GM19324 (cell line): Measurements from ENCODE around the gene PSD2.
A peak's percentile ranks its signal among the peaks of the same experiment; 100 is the strongest.

Experiments used
- ATAC-seq: cut with Tn5 transposase; IDR thresholded peaks from one replicate; pipeline ENCODE4 v1.9.1; 2021; ENCODE audit warnings: mild to moderate bottlenecking, moderate library complexity; ENCODE audit not compliant: unreplicated experiment, low FRiP score

The PSD2 gene

GRCh38 chr5:139763280-139763929 is 32.2 kb upstream of the PSD2 start:
- ATAC-seq = no peak

DNA sequence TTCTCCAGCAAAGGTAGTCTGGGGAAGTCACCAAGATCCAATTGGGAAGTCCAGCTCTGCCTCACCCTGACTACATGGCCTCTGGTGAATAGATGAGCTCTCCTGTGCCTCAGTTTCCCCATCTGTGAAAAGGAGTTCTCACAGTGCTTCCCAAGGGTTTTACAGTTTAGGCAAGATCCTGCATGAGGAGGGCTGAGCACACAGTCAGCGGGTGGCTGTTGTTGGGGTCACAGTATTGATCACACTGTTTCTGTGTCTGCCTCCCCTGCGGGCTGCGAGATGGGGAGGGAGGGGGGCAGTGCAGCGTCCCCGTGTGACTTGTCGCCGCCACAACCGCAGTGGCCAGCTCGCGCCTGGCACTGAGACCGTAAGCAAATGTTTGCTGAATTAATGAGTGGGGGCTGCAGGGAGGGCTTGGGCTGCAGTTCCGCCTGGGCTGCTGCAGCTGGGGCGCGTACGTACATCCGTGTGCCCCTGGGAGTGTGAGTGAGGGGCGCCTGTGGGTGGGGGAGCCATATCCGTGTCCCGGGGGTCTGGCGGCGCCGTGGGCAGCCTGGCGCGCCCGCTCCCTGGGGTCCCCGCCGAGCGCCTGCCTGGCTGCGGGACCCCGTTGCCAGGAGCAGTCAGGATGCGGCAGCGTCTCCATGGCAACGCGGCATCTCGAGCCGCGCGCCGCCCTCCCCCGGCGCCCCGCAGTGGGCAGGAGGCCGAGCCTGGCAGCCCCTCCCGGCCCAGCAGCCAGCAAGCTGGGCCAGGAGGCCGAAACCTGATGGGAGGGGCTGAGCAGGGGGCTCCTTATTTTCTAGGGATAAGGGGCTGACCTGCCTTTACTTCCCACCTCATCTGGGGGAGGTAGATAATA is 31.4 kb upstream of the PSD2 start:
- ATAC-seq = no peak

- ATAC-seq = no peak
These were observed 30.7 kb upstream of the PSD2 start for GRCh38 chr5:139764886-139765408.

- peak; percentile 57 for ATAC-seq
These were observed 30.0 kb upstream of the PSD2 start for GRCh38 chr5:139765409-139766217.

DNA sequence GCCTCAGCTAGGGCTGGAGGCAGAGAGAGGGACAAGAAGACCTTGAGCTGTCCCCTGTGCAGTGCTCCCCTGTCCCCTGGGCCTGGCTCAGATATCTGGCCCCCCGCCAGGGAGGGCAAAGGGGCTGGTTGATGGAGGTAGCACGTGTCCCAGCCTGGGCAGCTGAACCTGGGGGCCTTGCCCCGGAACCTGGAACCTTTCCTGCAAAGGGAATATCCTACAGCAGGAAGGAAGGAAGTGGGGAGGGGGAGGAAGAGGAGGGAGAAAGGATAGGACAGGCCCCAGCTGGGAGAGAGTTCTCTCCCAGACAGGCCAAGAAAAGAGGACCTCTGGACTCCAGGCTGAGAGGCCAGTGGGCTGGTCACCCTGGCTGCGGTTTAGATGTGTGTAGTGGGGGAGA is 27.6 kb upstream of the PSD2 start:
- ATAC-seq = no peak

DNA sequence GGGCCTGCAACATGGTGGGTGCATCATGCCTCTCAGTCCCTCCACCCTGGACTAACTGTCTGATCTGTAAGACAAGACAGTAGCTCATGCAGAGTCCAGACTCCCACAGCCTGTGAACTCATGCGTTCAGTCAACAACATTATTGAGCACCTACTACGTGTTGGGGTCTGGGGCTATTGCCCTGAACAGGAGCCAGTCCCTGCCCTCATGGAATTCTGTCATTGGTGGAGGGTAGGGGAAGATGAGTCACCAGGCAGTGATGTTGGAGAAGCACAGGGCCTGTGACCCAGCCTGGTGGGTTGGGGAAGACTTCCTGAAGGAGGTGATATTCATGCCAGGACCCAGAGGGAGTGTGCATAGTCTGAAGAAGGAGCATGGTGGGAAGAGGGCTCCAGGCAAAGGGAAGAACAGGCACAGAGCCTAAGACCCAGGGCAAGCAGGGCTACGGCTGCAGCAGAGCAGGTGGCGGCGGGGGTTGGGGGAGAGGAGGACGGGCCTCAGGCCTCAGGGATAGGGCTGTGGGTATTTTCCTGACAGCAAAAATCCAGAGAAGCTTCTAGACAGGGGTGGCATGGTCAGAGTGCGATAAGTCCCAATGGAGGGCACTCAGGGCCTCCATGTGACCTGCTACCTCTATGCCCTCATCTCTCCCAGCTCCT is 26.7 kb upstream of the PSD2 start:
- ATAC-seq = no peak

DNA sequence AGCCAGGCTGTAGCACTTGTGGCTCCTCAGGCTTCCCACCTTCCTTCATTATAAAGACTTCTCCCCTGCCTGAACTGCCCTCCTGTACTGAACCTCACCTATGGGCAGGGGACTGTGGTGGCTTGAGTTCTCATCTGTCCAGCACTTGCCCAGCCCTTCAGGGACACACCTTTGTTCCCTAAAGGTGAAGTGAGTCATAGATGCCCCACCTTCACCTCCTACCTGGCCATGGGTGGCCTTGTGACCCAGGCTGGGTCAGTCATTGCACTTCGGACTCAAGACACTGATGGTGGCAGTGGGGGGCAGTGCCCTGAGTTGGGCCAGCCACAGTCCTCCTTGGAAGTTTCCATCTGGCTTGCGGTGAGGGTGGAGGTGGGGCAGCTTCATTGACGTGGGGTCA is 26.1 kb upstream of the PSD2 start:
- no peak for ATAC-seq

GRCh38 chr5:139770722-139771121 is 24.9 kb upstream of the PSD2 start:
- no peak for ATAC-seq

DNA sequence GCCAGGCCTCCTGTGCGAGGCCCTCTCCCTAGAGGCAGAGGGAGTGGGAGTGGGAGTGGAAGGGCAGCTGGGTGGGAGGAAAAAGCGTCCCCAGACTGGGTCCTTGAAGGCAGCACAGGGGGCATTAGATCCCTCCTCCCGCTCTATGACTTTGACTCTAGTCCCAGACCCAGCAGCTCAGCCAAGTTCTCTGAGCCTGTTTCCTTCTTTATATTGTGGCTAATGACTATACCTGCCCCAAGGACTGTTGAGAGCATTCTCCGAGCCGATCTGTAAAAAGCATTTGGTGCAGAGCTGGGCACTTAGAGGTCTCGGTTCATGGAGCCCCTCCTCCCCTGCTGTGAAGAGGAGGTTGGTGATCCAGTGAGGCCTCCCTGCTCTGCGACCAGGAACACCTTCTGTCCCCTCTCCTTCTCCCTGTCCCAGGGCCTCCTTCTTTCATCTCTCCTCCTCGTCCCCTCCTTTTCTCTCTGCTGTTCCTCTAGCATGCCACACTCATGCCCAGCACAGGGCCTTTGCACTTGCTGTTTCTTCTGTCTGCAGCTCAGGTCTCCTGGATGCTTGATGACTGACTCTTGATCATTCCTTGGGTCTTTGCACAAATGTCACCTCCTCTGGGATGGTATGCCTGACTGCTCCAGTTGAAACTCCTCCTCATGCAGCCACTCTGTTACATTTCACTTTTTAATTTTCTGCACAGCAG is 23.4 kb upstream of the PSD2 start:
- ATAC-seq = no peak

DNA sequence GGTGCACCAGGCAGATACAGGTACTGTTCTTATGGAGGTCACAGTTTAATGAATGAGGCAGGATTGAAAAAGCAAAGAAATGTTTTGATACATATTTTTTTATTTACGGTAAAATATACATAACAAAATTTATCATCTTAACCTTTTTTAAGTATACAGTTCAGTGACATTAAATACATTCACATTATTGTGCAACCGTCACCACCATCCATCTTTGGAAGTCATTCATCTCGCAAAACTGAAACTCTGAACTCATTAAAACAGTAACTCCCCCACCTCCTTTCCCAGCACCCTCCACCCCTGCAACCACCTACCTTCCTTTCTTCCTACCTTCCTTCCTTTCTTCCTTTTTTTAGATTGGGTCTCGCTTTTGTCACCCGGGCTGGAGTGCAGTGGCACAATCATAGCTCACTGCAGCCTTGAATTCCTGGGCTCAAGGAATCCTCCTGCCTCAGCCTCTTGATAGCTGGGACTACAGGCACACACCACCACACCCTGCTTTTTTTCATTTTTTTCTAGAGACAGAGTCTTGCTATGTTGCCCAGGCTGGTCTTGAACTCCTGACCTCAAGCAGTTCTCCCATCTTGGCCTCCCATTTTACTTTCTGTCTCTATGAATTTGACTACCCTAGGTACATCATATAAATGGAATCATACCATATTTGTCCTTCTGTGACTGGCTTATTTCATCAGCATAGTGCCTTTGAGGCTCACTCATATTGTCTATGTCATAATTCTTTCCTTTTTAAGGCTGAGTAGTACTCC is 22.5 kb upstream of the PSD2 start:
- no peak for ATAC-seq

DNA sequence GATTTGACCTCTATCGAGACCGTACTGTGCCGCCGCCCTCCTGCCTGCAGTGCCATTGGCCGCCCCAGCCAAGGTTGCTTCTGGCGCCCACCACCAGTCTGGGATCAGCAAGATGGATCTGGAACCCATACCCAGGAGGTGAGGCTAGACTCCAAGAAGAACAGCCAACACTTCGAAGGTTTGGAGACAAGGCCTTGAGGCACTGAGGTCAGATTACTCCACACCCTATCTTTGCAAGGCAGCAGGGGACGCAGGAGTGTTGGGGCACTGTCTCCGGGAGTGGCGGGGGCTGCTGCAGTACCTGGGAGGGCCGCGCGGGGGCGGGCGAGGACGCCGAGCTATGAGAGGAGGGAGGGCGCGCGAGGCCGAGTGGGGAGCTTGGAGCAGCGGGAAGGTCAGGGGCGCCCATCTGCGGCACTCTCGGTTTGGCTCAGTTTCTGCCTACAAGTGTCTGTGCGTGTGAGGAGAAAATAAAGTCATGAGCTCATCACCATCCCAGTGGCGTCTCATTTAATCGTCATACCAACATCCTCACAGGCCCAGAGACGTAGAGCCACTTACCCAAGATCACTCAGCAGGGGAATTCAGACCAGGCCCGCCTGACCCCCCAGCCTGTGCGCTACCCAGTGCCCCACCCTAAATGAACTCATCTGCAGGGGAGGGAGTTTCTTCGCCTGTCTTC is 20.5 kb upstream of the PSD2 start:
- no peak for ATAC-seq

- ATAC-seq = no peak
These were observed 19.7 kb upstream of the PSD2 start for GRCh38 chr5:139775872-139776271.

DNA sequence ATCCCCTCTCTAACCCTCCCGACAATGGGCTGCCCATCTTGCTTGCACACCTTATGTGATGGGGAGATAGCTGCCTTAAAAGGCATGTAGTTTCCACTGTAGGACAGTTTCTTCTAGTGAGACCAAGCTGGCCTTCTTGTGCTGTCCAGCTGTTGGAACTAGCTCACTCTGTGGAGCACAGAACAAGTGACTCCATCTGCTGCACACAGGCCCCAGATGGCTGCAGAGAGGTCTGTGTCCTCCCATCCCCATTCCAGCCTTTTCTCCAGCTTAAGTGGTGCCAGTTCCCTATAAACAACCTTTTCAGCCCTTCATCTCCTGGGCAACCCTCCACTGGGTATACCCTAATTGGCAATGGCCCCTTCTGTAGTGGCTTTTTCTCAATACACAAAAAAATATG is 18.7 kb upstream of the PSD2 start:
- no peak for ATAC-seq

- ATAC-seq = no peak
These were observed 12.1 kb upstream of the PSD2 start for GRCh38 chr5:139783436-139783965.

DNA sequence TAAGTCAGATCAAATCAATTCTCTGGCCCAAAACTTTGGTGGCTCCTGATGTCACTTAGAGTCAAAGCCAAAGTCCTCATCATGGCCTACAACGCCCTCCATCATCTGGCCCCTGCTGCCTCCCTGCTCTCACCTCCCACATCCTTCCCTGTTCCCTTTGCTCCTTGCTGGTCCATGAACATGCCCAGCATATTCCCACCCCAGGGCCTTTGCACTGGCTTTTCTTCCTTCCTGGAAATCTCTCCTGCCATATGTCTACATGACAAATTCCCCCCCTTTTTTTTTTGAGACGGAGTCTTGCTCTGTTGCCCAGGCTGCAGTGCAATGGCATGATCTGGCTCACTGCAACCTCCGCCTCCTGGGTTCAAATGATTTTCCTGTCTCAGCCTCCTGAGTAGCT is 11.1 kb upstream of the PSD2 start:
- no peak for ATAC-seq

DNA sequence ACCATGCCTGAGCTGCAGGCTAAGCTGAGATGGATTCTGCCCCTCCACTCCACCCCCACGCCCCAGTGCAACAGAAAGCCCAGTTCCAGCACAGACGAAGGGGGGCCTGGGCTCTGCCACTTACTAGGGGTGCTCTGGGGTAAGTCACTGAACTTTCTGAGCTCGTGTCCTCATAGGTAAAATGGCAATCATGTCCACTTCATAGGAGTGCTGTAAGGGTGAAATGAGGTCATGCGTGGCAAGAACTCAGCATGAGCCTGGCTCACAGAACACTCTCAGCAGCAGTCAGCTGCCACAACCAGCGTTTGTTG is 8.4 kb upstream of the PSD2 start:
- ATAC-seq = no peak

DNA sequence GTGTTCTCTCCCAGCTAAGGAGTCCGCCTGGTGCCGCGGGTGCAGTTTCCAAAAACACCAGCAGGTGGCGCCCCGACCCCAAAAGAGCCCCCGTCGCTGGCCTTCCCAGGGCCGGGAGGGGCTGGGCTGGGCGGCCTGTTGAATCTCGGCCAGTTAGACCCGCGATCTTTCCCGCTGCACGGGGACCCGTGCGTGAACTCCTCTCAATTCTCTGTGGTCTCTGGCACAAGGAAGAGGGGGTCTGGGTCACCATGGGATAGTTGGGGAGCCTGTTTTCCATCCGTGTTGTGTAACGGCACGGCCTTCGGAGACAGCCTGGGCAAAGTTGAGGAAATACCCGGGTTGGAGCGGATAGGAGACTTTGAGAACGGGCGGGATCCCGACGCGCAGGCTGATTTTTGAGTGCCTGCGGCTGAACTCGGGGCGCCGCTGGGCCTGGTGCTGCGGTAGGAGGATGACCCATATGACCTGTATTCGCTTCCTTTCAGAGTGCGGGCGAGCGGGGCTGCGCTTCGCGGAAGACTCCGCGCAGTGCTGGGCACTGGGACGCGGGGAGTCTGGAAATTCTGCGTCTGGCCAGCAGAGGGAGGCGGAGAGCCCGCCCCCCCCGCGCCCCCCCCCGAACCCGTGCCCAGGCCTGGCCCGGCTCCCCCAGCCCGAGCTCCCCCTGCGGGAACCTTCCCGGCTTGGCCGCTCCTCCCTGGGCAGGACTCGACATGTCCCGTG is 7.9 kb upstream of the PSD2 start:
- peak; percentile 71 for ATAC-seq
